H1 (cell line): ENCODE measurements around the gene HOXC5. TPM values are rescaled to one million over a fixed set of nuclear protein-coding genes. Genes with fewer than 3 reads are reported as not detected.

Source experiments
- CTCF ChIA-PET: fragments of 300-600 bp; sonication (Branson Sonifier 250); formaldehyde crosslinking; loops from one replicate; lab custom pipeline; 2021; ENCODE audit not compliant: partially characterized antibody; lab: Charles Lee
- POLR2A ChIA-PET: fragments of 300-600 bp; sonication (Branson Sonifier 250); formaldehyde crosslinking; loops from one replicate; lab custom pipeline; 2021; ENCODE audit warnings: inconsistent platforms; ENCODE audit not compliant: partially characterized antibody; lab: Charles Lee
- DNase-seq, 2 experiments: peaks; one replicate each; pipeline versions ENCODE4 v3.0.0 to v3.0.0-alpha.2; 2010 to 2022; ENCODE audit warnings: low spot score in 2 of 2, low read depth in 1 of 2, mixed read lengths in 1 of 2
- FAIRE-seq: peaks from 2 replicates; lab custom pipeline; 2011; peaks lifted over from hg19 to GRCh38; lab: Jason Lieb, UNC
- H2AFZ ChIP-seq: 2 replicates; pipeline ENCODE4 v1.8.1; 2012; ENCODE audit warnings: low read length, inconsistent platforms
- H2AK5ac ChIP-seq: 2 replicates; pipeline ENCODE4 v1.6.1; 2013; ENCODE audit warnings: low read depth, low read length
- H2BK120ac ChIP-seq: replicated peaks from 2 replicates; pipeline ENCODE3; 2013; ENCODE audit warnings: low read depth, low read length, inconsistent platforms
- H2BK12ac ChIP-seq: 2 replicates; pipeline ENCODE4 v1.6.1; 2013; ENCODE audit warnings: low read depth, low read length
- H2BK15ac ChIP-seq: 2 replicates; pipeline ENCODE4 v1.6.1; 2013; ENCODE audit warnings: low read length
- H2BK20ac ChIP-seq: 2 replicates; pipeline ENCODE4 v1.6.1; 2013; ENCODE audit warnings: low read length
- H2BK5ac ChIP-seq: 2 replicates; pipeline ENCODE4 v1.6.1; 2013; ENCODE audit warnings: low read depth, low read length
- H3K14ac ChIP-seq: 2 replicates; pipeline ENCODE4 v1.6.1; 2013; ENCODE audit warnings: inconsistent platforms; ENCODE audit not compliant: insufficient read length
- H3K18ac ChIP-seq: 2 replicates; pipeline ENCODE4 v1.6.1; 2013; ENCODE audit warnings: low read length; ENCODE audit errors: extremely low read depth
- H3K23ac ChIP-seq: 2 replicates; pipeline ENCODE4 v1.6.1; 2013; ENCODE audit warnings: inconsistent platforms; ENCODE audit not compliant: insufficient read length
- H3K23me2 ChIP-seq: 2 replicates; pipeline ENCODE4 v1.6.1; 2013; ENCODE audit warnings: low read depth, low read length
- H3K27ac ChIP-seq: 2 replicates; pipeline ENCODE4 v1.6.1; 2011; ENCODE audit warnings: low read depth, low read length, inconsistent platforms
- H3K27me3 ChIP-seq, 4 experiments: replicated peaks in 1 of 4; 1 replicate in 1 of 4; 2 replicates in 3 of 4; pipeline versions ENCODE4 v1.6.1 to v1.8.1; 2011 to 2013; ENCODE audit warnings: low read length in 3 of 4, mild to moderate bottlenecking in 3 of 4, inconsistent platforms in 2 of 4, mixed read lengths in 2 of 4, moderate library complexity in 1 of 4; ENCODE audit not compliant: control insufficient read depth in 3 of 4, insufficient read depth in 3 of 4; ENCODE audit errors: extremely low read depth in 1 of 4
- H3K36me3 ChIP-seq, 4 experiments: 2 replicates each; pipeline versions ENCODE4 v1.6.1 to v1.8.1; 2011 to 2013; ENCODE audit warnings: mild to moderate bottlenecking in 4 of 4, low read length in 3 of 4, moderate library complexity in 2 of 4, control low read depth in 1 of 4, inconsistent platforms in 1 of 4; ENCODE audit not compliant: insufficient read depth in 4 of 4, control insufficient read depth in 2 of 4
- H3K4ac ChIP-seq: replicated peaks from 2 replicates; pipeline ENCODE3; 2013; ENCODE audit warnings: low read length, low read depth, mixed read lengths, inconsistent platforms; ENCODE audit not compliant: insufficient read length
- H3K4me1 ChIP-seq, 4 experiments: replicated peaks in 1 of 4; 1 replicate in 1 of 4; 2 replicates in 3 of 4; pipeline versions ENCODE4 v1.6.1 to v1.8.1; 2011 to 2013; ENCODE audit warnings: low read length in 3 of 4, inconsistent platforms in 2 of 4, mixed read lengths in 1 of 4; ENCODE audit not compliant: insufficient read depth in 4 of 4, control insufficient read depth in 3 of 4
- H3K4me2 ChIP-seq, 2 experiments: 2 replicates each; pipeline versions ENCODE4 v1.6.1 to v1.8.1; 2011 to 2013; ENCODE audit warnings: low read depth in 2 of 2, low read length in 2 of 2, control low read depth in 1 of 2, inconsistent platforms in 1 of 2, mild to moderate bottlenecking in 1 of 2; ENCODE audit not compliant: insufficient read depth in 1 of 2
- H3K4me3 ChIP-seq, 4 experiments: fragments of 200-600, 300-600 bp in 1 of 4; sonication (generic), shearing (Covaris generic), sonication (Bioruptor Twin) in 1 of 4; 2 replicates each; pipeline versions ENCODE4 v1.5.1 to v1.8.1; 2011 to 2016; ENCODE audit warnings: low read length in 4 of 4, low read depth in 3 of 4, control low read depth in 2 of 4, inconsistent platforms in 2 of 4, mild to moderate bottlenecking in 2 of 4, mixed read lengths in 1 of 4, moderate library complexity in 1 of 4; ENCODE audit not compliant: insufficient read depth in 2 of 4; ENCODE audit errors: extremely low read depth in 1 of 4
- H3K56ac ChIP-seq: replicated peaks from 2 replicates; pipeline ENCODE3; 2013; ENCODE audit warnings: low read depth, mild to moderate bottlenecking, mixed read lengths, low read length, inconsistent platforms; ENCODE audit not compliant: insufficient read length
- H3K79me1 ChIP-seq: 2 replicates; pipeline ENCODE4 v1.6.1; 2013; ENCODE audit warnings: low read depth, low read length, control low read depth
- H3K79me2 ChIP-seq, 2 experiments: 2 replicates each; pipeline versions ENCODE4 v1.6.1 to v1.8.1; 2012 to 2013; ENCODE audit warnings: low read length in 2 of 2, mild to moderate bottlenecking in 2 of 2, inconsistent platforms in 1 of 2; ENCODE audit not compliant: insufficient read depth in 2 of 2, control insufficient read depth in 1 of 2
- H3K9ac ChIP-seq, 4 experiments: replicated peaks in 1 of 4; 1 replicate in 1 of 4; 2 replicates in 3 of 4; pipeline versions ENCODE4 v1.6.1 to v1.8.1; 2011 to 2013; ENCODE audit warnings: low read depth in 3 of 4, low read length in 3 of 4, control low read depth in 2 of 4, mild to moderate bottlenecking in 2 of 4, moderate library complexity in 2 of 4, inconsistent platforms in 1 of 4; ENCODE audit errors: extremely low read depth in 1 of 4
- H3K9me3 ChIP-seq, 2 experiments: 2 replicates each; pipeline versions ENCODE4 v1.6.1 to v1.8.1; 2012 to 2013; ENCODE audit warnings: mild to moderate bottlenecking in 2 of 2, moderate library complexity in 2 of 2, control low read depth in 1 of 2, inconsistent platforms in 1 of 2, low read depth in 1 of 2, low read length in 1 of 2, mixed read lengths in 1 of 2; ENCODE audit not compliant: insufficient read depth in 2 of 2
- H4K20me1 ChIP-seq, 2 experiments: replicated peaks in 1 of 2; 2 replicates each; pipeline versions ENCODE3 to v1.8.1; 2011 to 2013; ENCODE audit warnings: inconsistent platforms in 2 of 2, low read length in 2 of 2, mild to moderate bottlenecking in 1 of 2; ENCODE audit not compliant: insufficient read depth in 2 of 2, control insufficient read depth in 1 of 2
- H4K5ac ChIP-seq: 2 replicates; pipeline ENCODE4 v1.6.1; 2013; ENCODE audit warnings: low read length, low read depth, mixed read lengths, inconsistent platforms; ENCODE audit not compliant: insufficient read length
- H4K8ac ChIP-seq: 2 replicates; pipeline ENCODE4 v1.8.0; 2013; ENCODE audit warnings: mild to moderate bottlenecking, moderate library complexity, low read length, inconsistent platforms; ENCODE audit not compliant: insufficient read depth; ENCODE audit errors: extremely low read depth
- H4K91ac ChIP-seq: replicated peaks from 2 replicates; pipeline ENCODE3; 2013; ENCODE audit warnings: low read length, mixed read lengths, inconsistent platforms; ENCODE audit not compliant: insufficient read length
- BRCA1 ChIP-seq: IDR thresholded peaks from 2 replicates; pipeline ENCODE4 v1.6.1; 2012; ENCODE audit warnings: low read depth, low read length, improper control_type of control experiment
- CBX8 ChIP-seq: fragments of 300-800, 300-1000 bp; sonication (generic); IDR thresholded peaks from 2 replicates; pipeline ENCODE4 v1.7.1; 2016; ENCODE audit warnings: low read depth, low read length, borderline replicate concordance
- SIX5 ChIP-seq: IDR thresholded peaks from 2 replicates; pipeline ENCODE4 v1.6.1; 2011; ENCODE audit warnings: mild to moderate bottlenecking, low read depth, low read length
- WGBS, 2 experiments: shearing (Covaris generic) in 1 of 2; methylation state at CpG; one replicate each; pipeline versions ENCODE4 v1.1.6 to v1.1.7; 2013 to 2015; ENCODE audit warnings: low lambda C conversion rate in 2 of 2, mixed read lengths in 2 of 2, inconsistent platforms in 1 of 2, low coverage in 1 of 2, missing lambda C conversion rate in 1 of 2; ENCODE audit not compliant: insufficient replicate concordance in 2 of 2, insufficient coverage in 1 of 2, insufficient read length in 1 of 2; ENCODE audit errors: extremely low coverage in 1 of 2, missing lambda C conversion rate in 1 of 2; 5-methylcytosine and 5-hydroxymethylcytosine counted together
- polyA plus RNA-seq, 7 experiments: library from polyadenylated mRNA; depleted of rRNA in 3 of 7; stranded (reverse) in 5 of 7; unstranded in 2 of 7; fragments of >200 nt in 5 of 7; fragments of 200-250 nt in 2 of 7; gene quantifications; 1 replicate in 5 of 7; 2 replicates in 1 of 7; 4 replicates in 1 of 7; pipeline versions ENCODE4 v1.2.1 to v1.2.3, GENCODE V29; 2011 to 2013; ENCODE audit warnings: missing spikeins in 2 of 7, mixed read lengths in 2 of 7
- total RNA-seq: library from RNA; stranded (reverse); fragmentation: NEBNext Ultra II Directional; extraction: Animal tissue kit (Norgen Biotek cat#: 25700); gene quantifications from 2 replicates; pipeline ENCODE4 v1.2.1, GENCODE V29; 2021

HOXC5 gene
- total and polyA plus RNA-seq, 2 of the 8 experiments (the other 6 are each of a cell fraction or from before 2014, with no cell fraction given), result not detected

- H2AFZ ChIP-seq, result no peak overlapping the region
- no peak overlapping the region for H2BK5ac ChIP-seq
- no peak overlapping the region for H3K27ac ChIP-seq
- H4K5ac ChIP-seq, result no peak overlapping the region
- H2BK20ac ChIP-seq, result no peak overlapping the region
- H2AK5ac ChIP-seq, result no peak overlapping the region
- no peaks in the 10 kb centered on the region for H3K79me1 ChIP-seq
- no peak overlapping the region for H3K4me2 ChIP-seq
- H4K20me1 ChIP-seq, result peaks cover 18 to 37% of the 10 kb centered on the region in 2 experiments
- H3K23ac ChIP-seq, result no peak overlapping the region
- 32% methylated on average over 4 of the region's 4 CpGs; no CpG with 5 or more reads in 1 of the 2 experiments for WGBS, 2 experiments
- H3K79me2 ChIP-seq, result no peaks in the 10 kb centered on the region
- H2BK12ac ChIP-seq, result no peak overlapping the region
- H3K56ac ChIP-seq, result no peak overlapping the region
- peaks cover 0 to 9% of the 10 kb centered on the region in 2 experiments; a peak in 1 of 4 replicates for H3K9me3 ChIP-seq
- no peak overlapping the region for H2BK120ac ChIP-seq
- no peaks in the 10 kb centered on the region for H3K23me2 ChIP-seq
- H3K18ac ChIP-seq, result no peak overlapping the region
- ChIA-PET CTCF (interaction anchor here (0.7 to 5.8 kb wide), 28 partner anchors 9 to 286 kb away, joined by 3 to 91 read pairs (median 4); partner anchors contain the start of genes HOXC11, HOXC12, HOXC13 and HOXC5), POLR2A (interaction anchor here (1.3 to 1.4 kb wide), 2 partner anchors 15 to 16 kb away, joined by 3 to 4 read pairs; partner anchors contain the start of gene HOXC11)
- no peak overlapping the region for H4K91ac ChIP-seq
- H3K4me1 ChIP-seq, result peaks cover 0 to 6% (median 3%) of the 10 kb centered on the region in 4 experiments; a peak in 3 of 7 replicates
- peaks cover 93 to 99% (median 97%) of the 10 kb centered on the region in 4 experiments for H3K27me3 ChIP-seq
- peaks cover 0 to 10% (median 0%) of the 10 kb centered on the region in 4 experiments; a peak in 1 of 8 replicates for H3K36me3 ChIP-seq
- DNase-seq (no peak), FAIRE-seq (no peak)
- H3K14ac ChIP-seq, result no peak overlapping the region
- no peak overlapping the region for H4K8ac ChIP-seq
- no peak for TF ChIP-seq BRCA1
- no peak for TF ChIP-seq SIX5
- TF ChIP-seq CBX8, result 0 out of 2 replicates have a peak, but pooled peaks have one; percentile 14
- H3K4ac ChIP-seq, result no peak overlapping the region
- H2BK15ac ChIP-seq, result no peak overlapping the region
- no peak overlapping the region for H3K4me3 ChIP-seq
- no peak overlapping the region for H3K9ac ChIP-seq
Observed at GRCh38 chr12:53987787-53988230, 45.0 kb upstream of the HOXC5 start.
